HEK293 (cell line): Measurements from ENCODE around the gene PDK3.

Source experiments
- BCL11B ChIP-seq: fragments of 450-650 bp; formaldehyde crosslinking; IDR thresholded peaks from 2 replicates; pipeline ENCODE4 v1.5.1; 2016; ENCODE audit warnings: low read depth, missing biosample characterization, missing genetic modification characterization
- MYNN ChIP-seq: fragments of 450-650 bp; formaldehyde crosslinking; IDR thresholded peaks from 2 replicates; pipeline ENCODE4 v1.5.1; 2016; ENCODE audit warnings: missing biosample characterization, missing genetic modification characterization, borderline replicate concordance
- RBAK ChIP-seq: fragments of 450-650 bp; formaldehyde crosslinking; IDR thresholded peaks from 2 replicates; pipeline ENCODE4 v1.5.1; 2016; ENCODE audit warnings: missing biosample characterization, missing genetic modification characterization
- SETDB1 ChIP-seq: IDR thresholded peaks from one replicate; pipeline ENCODE4 v1.6.1; 2017; ENCODE audit warnings: mild to moderate bottlenecking, low read length, moderate library complexity, mixed read lengths; ENCODE audit not compliant: insufficient read length
- YY1 ChIP-seq: fragments of 450-650 bp; formaldehyde crosslinking; IDR thresholded peaks from 2 replicates; pipeline ENCODE4 v1.5.1; 2018; ENCODE audit warnings: missing biosample characterization, missing genetic modification characterization
- ZNF184 ChIP-seq: fragments of 450-650 bp; IDR thresholded peaks from 2 replicates; pipeline ENCODE4 v1.5.1; 2018; ENCODE audit warnings: missing biosample characterization, mild to moderate bottlenecking, missing genetic modification characterization
- TF ChIP-seq, protein P1 (sequence below): fragments of 450-650 bp; formaldehyde crosslinking; IDR thresholded peaks from 2 replicates; pipeline ENCODE4 v1.5.1; 2016; ENCODE audit warnings: missing biosample characterization, missing genetic modification characterization
- TF ChIP-seq, protein P2 (sequence below): fragments of 450-650 bp; formaldehyde crosslinking; IDR thresholded peaks from 2 replicates; pipeline ENCODE4 v1.5.1; 2016; ENCODE audit warnings: missing biosample characterization, missing genetic modification characterization
- TF ChIP-seq, protein P3 (sequence below): fragments of 450-650 bp; formaldehyde crosslinking; IDR thresholded peaks from 2 replicates; pipeline ENCODE4 v1.5.1; 2017; ENCODE audit warnings: missing biosample characterization, missing genetic modification characterization
- TF ChIP-seq, protein P4 (sequence below): fragments of 450-650 bp; formaldehyde crosslinking; IDR thresholded peaks from 2 replicates; pipeline ENCODE4 v1.5.1; 2016; ENCODE audit warnings: missing biosample characterization, missing genetic modification characterization
- TF ChIP-seq, protein P5 (sequence below): fragments of 450-650 bp; formaldehyde crosslinking; IDR thresholded peaks from 2 replicates; pipeline ENCODE4 v1.5.1; 2016; ENCODE audit warnings: missing biosample characterization, missing genetic modification characterization, borderline replicate concordance
- TF ChIP-seq, protein P6 (sequence below): fragments of 450-650 bp; formaldehyde crosslinking; IDR thresholded peaks from 2 replicates; pipeline ENCODE4 v1.5.1; 2016; ENCODE audit warnings: missing biosample characterization, missing genetic modification characterization

DNA sequence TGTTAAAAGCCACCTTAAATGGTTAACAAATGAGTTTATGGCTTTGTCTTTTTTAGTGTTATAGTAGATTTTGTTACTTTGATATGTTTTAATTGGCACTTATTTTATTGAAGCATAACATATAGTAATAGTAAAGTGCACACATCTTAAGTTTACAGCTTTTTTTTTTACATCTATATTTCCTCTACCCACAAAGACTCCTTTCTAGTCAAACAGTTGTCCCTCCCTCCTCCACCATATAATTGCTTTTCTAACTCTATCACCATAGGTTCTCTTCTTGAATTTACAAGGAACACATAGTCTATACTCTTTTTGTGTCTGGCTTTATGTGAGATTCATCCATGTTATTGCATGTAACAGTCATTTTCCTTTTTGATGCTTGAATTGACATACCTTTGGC, 71.5 kb downstream of the PDK3 start:
- TF ChIP-seq RBAK (tag by site-specific recombination) (no peak), ZNF184 (tag by site-specific recombination) (no peak), BCL11B (tag by site-specific recombination) (no peak), SETDB1 (no peak), MYNN (tag by site-specific recombination) (no peak), YY1 (tag by site-specific recombination) (no peak)
- TF ChIP-seq, protein P1, sequence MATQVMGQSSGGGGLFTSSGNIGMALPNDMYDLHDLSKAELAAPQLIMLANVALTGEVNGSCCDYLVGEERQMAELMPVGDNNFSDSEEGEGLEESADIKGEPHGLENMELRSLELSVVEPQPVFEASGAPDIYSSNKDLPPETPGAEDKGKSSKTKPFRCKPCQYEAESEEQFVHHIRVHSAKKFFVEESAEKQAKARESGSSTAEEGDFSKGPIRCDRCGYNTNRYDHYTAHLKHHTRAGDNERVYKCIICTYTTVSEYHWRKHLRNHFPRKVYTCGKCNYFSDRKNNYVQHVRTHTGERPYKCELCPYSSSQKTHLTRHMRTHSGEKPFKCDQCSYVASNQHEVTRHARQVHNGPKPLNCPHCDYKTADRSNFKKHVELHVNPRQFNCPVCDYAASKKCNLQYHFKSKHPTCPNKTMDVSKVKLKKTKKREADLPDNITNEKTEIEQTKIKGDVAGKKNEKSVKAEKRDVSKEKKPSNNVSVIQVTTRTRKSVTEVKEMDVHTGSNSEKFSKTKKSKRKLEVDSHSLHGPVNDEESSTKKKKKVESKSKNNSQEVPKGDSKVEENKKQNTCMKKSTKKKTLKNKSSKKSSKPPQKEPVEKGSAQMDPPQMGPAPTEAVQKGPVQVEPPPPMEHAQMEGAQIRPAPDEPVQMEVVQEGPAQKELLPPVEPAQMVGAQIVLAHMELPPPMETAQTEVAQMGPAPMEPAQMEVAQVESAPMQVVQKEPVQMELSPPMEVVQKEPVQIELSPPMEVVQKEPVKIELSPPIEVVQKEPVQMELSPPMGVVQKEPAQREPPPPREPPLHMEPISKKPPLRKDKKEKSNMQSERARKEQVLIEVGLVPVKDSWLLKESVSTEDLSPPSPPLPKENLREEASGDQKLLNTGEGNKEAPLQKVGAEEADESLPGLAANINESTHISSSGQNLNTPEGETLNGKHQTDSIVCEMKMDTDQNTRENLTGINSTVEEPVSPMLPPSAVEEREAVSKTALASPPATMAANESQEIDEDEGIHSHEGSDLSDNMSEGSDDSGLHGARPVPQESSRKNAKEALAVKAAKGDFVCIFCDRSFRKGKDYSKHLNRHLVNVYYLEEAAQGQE (tag by site-specific recombination) = no peak
- TF ChIP-seq, protein P2, sequence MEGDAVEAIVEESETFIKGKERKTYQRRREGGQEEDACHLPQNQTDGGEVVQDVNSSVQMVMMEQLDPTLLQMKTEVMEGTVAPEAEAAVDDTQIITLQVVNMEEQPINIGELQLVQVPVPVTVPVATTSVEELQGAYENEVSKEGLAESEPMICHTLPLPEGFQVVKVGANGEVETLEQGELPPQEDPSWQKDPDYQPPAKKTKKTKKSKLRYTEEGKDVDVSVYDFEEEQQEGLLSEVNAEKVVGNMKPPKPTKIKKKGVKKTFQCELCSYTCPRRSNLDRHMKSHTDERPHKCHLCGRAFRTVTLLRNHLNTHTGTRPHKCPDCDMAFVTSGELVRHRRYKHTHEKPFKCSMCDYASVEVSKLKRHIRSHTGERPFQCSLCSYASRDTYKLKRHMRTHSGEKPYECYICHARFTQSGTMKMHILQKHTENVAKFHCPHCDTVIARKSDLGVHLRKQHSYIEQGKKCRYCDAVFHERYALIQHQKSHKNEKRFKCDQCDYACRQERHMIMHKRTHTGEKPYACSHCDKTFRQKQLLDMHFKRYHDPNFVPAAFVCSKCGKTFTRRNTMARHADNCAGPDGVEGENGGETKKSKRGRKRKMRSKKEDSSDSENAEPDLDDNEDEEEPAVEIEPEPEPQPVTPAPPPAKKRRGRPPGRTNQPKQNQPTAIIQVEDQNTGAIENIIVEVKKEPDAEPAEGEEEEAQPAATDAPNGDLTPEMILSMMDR (tag by site-specific recombination) = no peak
- TF ChIP-seq, protein P3, sequence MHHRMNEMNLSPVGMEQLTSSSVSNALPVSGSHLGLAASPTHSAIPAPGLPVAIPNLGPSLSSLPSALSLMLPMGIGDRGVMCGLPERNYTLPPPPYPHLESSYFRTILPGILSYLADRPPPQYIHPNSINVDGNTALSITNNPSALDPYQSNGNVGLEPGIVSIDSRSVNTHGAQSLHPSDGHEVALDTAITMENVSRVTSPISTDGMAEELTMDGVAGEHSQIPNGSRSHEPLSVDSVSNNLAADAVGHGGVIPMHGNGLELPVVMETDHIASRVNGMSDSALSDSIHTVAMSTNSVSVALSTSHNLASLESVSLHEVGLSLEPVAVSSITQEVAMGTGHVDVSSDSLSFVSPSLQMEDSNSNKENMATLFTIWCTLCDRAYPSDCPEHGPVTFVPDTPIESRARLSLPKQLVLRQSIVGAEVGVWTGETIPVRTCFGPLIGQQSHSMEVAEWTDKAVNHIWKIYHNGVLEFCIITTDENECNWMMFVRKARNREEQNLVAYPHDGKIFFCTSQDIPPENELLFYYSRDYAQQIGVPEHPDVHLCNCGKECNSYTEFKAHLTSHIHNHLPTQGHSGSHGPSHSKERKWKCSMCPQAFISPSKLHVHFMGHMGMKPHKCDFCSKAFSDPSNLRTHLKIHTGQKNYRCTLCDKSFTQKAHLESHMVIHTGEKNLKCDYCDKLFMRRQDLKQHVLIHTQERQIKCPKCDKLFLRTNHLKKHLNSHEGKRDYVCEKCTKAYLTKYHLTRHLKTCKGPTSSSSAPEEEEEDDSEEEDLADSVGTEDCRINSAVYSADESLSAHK (tag by site-specific recombination) = no peak
- TF ChIP-seq, protein P4, sequence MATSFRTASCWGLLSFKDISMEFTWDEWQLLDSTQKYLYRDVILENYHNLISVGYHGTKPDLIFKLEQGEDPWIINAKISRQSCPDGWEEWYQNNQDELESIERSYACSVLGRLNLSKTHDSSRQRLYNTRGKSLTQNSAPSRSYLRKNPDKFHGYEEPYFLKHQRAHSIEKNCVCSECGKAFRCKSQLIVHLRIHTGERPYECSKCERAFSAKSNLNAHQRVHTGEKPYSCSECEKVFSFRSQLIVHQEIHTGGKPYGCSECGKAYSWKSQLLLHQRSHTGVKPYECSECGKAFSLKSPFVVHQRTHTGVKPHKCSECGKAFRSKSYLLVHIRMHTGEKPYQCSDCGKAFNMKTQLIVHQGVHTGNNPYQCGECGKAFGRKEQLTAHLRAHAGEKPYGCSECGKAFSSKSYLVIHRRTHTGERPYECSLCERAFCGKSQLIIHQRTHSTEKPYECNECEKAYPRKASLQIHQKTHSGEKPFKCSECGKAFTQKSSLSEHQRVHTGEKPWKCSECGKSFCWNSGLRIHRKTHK (tag by site-specific recombination) = no peak
- TF ChIP-seq, protein P5, sequence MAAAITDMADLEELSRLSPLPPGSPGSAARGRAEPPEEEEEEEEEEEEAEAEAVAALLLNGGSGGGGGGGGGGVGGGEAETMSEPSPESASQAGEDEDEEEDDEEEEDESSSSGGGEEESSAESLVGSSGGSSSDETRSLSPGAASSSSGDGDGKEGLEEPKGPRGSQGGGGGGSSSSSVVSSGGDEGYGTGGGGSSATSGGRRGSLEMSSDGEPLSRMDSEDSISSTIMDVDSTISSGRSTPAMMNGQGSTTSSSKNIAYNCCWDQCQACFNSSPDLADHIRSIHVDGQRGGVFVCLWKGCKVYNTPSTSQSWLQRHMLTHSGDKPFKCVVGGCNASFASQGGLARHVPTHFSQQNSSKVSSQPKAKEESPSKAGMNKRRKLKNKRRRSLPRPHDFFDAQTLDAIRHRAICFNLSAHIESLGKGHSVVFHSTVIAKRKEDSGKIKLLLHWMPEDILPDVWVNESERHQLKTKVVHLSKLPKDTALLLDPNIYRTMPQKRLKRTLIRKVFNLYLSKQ = no peak
- TF ChIP-seq, protein P6, sequence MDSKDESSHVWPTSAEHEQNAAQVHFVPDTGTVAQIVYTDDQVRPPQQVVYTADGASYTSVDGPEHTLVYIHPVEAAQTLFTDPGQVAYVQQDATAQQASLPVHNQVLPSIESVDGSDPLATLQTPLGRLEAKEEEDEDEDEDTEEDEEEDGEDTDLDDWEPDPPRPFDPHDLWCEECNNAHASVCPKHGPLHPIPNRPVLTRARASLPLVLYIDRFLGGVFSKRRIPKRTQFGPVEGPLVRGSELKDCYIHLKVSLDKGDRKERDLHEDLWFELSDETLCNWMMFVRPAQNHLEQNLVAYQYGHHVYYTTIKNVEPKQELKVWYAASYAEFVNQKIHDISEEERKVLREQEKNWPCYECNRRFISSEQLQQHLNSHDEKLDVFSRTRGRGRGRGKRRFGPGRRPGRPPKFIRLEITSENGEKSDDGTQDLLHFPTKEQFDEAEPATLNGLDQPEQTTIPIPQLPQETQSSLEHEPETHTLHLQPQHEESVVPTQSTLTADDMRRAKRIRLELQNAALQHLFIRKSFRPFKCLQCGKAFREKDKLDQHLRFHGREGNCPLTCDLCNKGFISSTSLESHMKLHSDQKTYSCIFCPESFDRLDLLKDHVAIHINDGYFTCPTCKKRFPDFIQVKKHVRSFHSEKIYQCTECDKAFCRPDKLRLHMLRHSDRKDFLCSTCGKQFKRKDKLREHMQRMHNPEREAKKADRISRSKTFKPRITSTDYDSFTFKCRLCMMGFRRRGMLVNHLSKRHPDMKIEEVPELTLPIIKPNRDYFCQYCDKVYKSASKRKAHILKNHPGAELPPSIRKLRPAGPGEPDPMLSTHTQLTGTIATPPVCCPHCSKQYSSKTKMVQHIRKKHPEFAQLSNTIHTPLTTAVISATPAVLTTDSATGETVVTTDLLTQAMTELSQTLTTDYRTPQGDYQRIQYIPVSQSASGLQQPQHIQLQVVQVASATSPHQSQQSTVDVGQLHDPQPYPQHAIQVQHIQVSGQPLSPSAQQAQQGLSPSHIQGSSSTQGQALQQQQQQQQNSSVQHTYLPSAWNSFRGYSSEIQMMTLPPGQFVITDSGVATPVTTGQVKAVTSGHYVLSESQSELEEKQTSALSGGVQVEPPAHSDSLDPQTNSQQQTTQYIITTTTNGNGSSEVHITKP = no peak
